ENCODE results near the gene PGAP6. TPM values are rescaled to one million over a fixed set of nuclear protein-coding genes. Genes with fewer than 3 reads are reported as not detected.
"Not testable (repeated sequence)": the region's sequence is repeated elsewhere in the genome, so short reads cannot be mapped to it uniquely, and the experiment has no call there.

PGAP6 gene
- total RNA-seq, 4 donors from 2014 or later: 31.6 to 83.3 (median 62.2) TPM

- Histone ChIP-seq H3K9me3 (no peaks in the 10 kb centered on the region), H3K4me1 (no peaks in the 10 kb centered on the region), H3K27ac (no peak overlapping the region), H3K27me3 (no peaks in the 10 kb centered on the region), H3K36me3 (no peaks in the 10 kb centered on the region), H3K4me3 (replicated peaks in 1 of 3) (no peak overlapping the region)
- TF ChIP-seq CTCF (IDR thresholded peaks at IDR 0.05) (no peak), POLR2A (IDR thresholded peaks at IDR 0.05) (no peak)
- intact Hi-C loops (cut with DNase I): no loop called here
- 82 to 85% methylated on average over 6 of the region's 6 CpGs for WGBS, 2 donors
- DNase-seq: no peak
Measured at GRCh38 chr16:333406-334094, 48.2 kb downstream of the PGAP6 start.

GRCh38 chr16:331181-331814 is 50.5 kb downstream of the PGAP6 start:
- H3K27me3 ChIP-seq; H3K9me3 ChIP-seq; H3K4me3 ChIP-seq (replicated peaks in 1 of 3); H3K36me3 ChIP-seq; DNase-seq; intact Hi-C loops (cut with DNase I); H3K27ac ChIP-seq: not testable (repeated sequence)
- 81 to 82% methylated on average over 6 of the region's 6 CpGs for WGBS, 2 donors
- peaks cover 16% of the 10 kb centered on the region in 2 donors for H3K4me1 ChIP-seq

- H3K27me3 ChIP-seq: no peaks in the 10 kb centered on the region
- no peaks in the 10 kb centered on the region for H3K36me3 ChIP-seq
- no peak overlapping the region for H3K4me3 ChIP-seq (replicated peaks in 1 of 3)
- 85 to 91% methylated on average over 2 of the region's 2 CpGs for WGBS, 2 donors
- H3K9me3 ChIP-seq: no peaks in the 10 kb centered on the region
- TF ChIP-seq POLR2A (IDR thresholded peaks at IDR 0.05): no peak
- no peak for TF ChIP-seq CTCF (IDR thresholded peaks at IDR 0.05)
- peaks cover 16% of the 10 kb centered on the region in 2 donors for H3K4me1 ChIP-seq
- intact Hi-C loops (cut with DNase I): no loop called here
- H3K27ac ChIP-seq: no peak overlapping the region
- DNase-seq: no peak
Measured at GRCh38 chr16:330741-331140, 51.0 kb downstream of the PGAP6 start.

GRCh38 chr16:325375-326145 is 56.2 kb downstream of the PGAP6 start:
- Histone ChIP-seq H3K9me3 (no peaks in the 10 kb centered on the region), H3K4me3 (replicated peaks in 1 of 3) (no peak overlapping the region), H3K27ac (no peak overlapping the region), H3K36me3 (no peaks in the 10 kb centered on the region), H3K27me3 (no peaks in the 10 kb centered on the region), H3K4me1 (peaks cover 16 to 25% of the 10 kb centered on the region in 2 donors)
- intact Hi-C loops (cut with DNase I): no loop called here
- TF ChIP-seq POLR2A (IDR thresholded peaks at IDR 0.05) (no peak), CTCF (IDR thresholded peaks at IDR 0.05) (no peak)
- WGBS, 2 donors: 89 to 94% methylated on average over 17 of the region's 28 CpGs
- DNase-seq: no peak

GRCh38 chr16:324451-325334 is 57.1 kb downstream of the PGAP6 start:
- peak overlapping the region in 2 of 3 donors; percentile 15 to 31 for H3K27ac ChIP-seq
- no peak overlapping the region for H3K4me3 ChIP-seq (replicated peaks in 1 of 3)
- intact Hi-C loops (cut with DNase I): no loop called here
- no peaks in the 10 kb centered on the region for H3K36me3 ChIP-seq
- TF ChIP-seq CTCF (IDR thresholded peaks at IDR 0.05): no peak
- no peak for TF ChIP-seq POLR2A (IDR thresholded peaks at IDR 0.05)
- 65 to 83% methylated on average over 21 to 42 of the region's 55 CpGs for WGBS, 2 donors
- H3K27me3 ChIP-seq: no peaks in the 10 kb centered on the region
- H3K9me3 ChIP-seq: no peaks in the 10 kb centered on the region
- peaks cover 16 to 25% of the 10 kb centered on the region in 2 donors for H3K4me1 ChIP-seq
- DNase-seq: peak; percentile 26 to 47
